ENCODE results near the gene PAX8. TPM values are rescaled to one million over a fixed set of nuclear protein-coding genes. Genes with fewer than 3 reads are reported as not detected.

PAX8 gene
- total and polyA plus RNA-seq, 12 donors = 1.7 to 72.3 (median 11.6) TPM

DNA sequence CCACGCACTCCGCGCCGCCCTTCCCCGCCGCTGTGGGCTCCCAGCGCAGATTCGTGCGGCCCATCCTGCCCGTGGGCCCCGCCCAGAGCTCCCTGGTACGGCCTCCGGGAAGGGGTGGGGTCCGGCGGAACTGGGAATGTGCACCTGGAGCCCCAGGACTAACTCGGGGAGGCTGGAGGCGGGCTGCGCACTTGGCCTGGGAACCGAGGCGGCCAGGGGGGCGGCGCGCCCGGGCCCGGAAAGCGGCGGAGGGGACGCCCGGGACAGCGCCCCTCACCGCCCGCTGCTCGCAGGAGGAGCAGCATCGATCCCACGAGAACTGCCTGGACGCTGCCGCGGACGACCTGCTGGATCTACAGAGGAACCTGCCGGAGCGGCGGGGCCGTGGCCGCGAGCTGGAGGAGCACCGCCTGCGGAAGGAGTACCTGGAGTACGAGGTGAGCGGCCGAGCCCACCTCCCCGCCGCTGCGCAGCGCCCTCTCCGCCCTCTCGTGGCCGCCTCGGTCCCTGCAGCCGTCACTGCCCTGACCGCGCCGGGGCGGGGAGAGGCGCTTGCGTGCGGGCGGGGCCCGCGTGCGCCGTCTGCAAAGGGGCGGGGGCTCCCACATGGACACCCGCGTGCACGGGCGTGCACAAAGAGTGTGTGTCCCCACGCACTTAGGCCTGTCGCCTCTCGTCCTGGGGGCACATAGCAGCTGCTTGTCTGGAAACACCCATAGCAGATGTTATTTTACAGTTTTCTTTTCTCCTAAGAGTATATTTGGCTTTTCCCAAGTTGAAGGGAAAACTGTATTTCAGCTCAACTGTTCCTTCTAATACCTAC is 79.7 kb downstream of the PAX8 start:
- H3K9me3 ChIP-seq (replicated peaks in 1 of 3) = no peaks in the 10 kb centered on the region
- WGBS, 4 donors = 0 to 2% (median 1%) methylated on average over 14 to 79 of the region's 79 CpGs
- peaks cover 8 to 20% of the 10 kb centered on the region in 2 donors for H3K4me1 ChIP-seq (replicated peaks in 1 of 2)
- intact Hi-C loops (cut with DNase I) = loop anchor here (2.0 to 5.0 kb wide), 4 partner anchors 57 to 118 kb away; no protein-coding TSS in a partner anchor
- peak in 1 of 2 donors; percentile 67 for TF ChIP-seq POLR2A (IDR thresholded peaks at IDR 0.05)
- TF ChIP-seq, protein P1, sequence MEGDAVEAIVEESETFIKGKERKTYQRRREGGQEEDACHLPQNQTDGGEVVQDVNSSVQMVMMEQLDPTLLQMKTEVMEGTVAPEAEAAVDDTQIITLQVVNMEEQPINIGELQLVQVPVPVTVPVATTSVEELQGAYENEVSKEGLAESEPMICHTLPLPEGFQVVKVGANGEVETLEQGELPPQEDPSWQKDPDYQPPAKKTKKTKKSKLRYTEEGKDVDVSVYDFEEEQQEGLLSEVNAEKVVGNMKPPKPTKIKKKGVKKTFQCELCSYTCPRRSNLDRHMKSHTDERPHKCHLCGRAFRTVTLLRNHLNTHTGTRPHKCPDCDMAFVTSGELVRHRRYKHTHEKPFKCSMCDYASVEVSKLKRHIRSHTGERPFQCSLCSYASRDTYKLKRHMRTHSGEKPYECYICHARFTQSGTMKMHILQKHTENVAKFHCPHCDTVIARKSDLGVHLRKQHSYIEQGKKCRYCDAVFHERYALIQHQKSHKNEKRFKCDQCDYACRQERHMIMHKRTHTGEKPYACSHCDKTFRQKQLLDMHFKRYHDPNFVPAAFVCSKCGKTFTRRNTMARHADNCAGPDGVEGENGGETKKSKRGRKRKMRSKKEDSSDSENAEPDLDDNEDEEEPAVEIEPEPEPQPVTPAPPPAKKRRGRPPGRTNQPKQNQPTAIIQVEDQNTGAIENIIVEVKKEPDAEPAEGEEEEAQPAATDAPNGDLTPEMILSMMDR (IDR thresholded peaks at IDR 0.05) = peak; percentile 70 to 99 (median 85)
- peaks cover 0 to 38% of the 10 kb centered on the region in 2 donors for H3K36me3 ChIP-seq (replicated peaks in 1 of 2)
- H3K27ac ChIP-seq = peak overlapping the region; percentile 65 to 92 (median 83)
- peak overlapping the region; percentile 7 to 68 (median 40) for H3K4me3 ChIP-seq
- DNase-seq = peak; percentile 84 to 89 (median 86)
- H3K27me3 ChIP-seq = no peaks in the 10 kb centered on the region

DNA sequence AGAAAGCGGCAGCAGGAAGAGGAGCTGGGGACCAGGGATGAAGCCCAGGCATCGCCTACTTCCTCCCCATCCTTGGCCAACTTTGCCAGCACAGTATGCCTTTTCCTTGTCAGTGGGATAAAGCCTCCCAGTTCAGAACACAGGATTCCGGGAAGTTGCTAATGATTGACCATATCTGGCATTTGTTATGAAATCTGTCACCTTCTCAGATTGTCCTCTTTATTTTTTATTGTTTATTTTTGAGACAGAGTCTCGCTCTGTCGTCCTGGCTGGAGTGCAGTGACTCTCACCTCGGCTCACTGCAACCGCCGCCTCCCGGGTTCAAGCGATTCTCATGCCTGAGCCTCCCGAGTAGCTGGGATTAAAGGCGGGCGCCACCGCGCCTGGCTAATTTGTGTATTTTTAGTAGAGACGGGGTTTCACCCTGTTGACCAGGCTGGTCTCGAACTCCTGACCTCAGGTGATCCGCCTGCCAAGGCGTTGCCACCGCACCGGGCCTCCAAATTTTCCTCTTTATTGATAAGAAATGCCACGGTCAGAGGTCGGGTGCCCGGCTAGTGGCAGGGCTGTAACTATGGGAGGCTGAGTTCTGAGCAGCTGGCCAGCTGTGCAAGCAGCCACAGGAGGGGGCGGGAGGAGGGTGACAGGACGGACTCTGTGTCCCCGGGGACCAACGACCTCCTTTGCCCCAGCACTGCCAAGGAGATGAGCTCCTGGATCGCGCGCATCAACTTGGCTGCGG is 80.5 kb downstream of the PAX8 start:
- Histone ChIP-seq H3K36me3 (replicated peaks in 1 of 2) (peaks cover 0 to 46% of the 10 kb centered on the region in 2 donors), H3K4me1 (replicated peaks in 1 of 2) (peaks cover 8 to 20% of the 10 kb centered on the region in 2 donors), H3K27ac (peak overlapping the region; percentile 65 to 92 (median 83)), H3K9me3 (replicated peaks in 1 of 3) (no peaks in the 10 kb centered on the region), H3K27me3 (no peaks in the 10 kb centered on the region), H3K4me3 (peak overlapping the region in 3 of 4 donors; percentile 29 to 68 (median 50))
- intact Hi-C loops (cut with DNase I) = loop anchor here (2.0 to 5.0 kb wide), 4 partner anchors 56 to 117 kb away; no protein-coding TSS in a partner anchor
- WGBS, 4 donors = 54 to 87% (median 68%) methylated on average over 17 to 32 of the region's 32 CpGs
- DNase-seq = peak in 2 of 7 donors; percentile 81 to 84
- TF ChIP-seq POLR2A (IDR thresholded peaks at IDR 0.05) = no peak
- TF ChIP-seq, protein P1 (IDR thresholded peaks at IDR 0.05) = no peak

DNA sequence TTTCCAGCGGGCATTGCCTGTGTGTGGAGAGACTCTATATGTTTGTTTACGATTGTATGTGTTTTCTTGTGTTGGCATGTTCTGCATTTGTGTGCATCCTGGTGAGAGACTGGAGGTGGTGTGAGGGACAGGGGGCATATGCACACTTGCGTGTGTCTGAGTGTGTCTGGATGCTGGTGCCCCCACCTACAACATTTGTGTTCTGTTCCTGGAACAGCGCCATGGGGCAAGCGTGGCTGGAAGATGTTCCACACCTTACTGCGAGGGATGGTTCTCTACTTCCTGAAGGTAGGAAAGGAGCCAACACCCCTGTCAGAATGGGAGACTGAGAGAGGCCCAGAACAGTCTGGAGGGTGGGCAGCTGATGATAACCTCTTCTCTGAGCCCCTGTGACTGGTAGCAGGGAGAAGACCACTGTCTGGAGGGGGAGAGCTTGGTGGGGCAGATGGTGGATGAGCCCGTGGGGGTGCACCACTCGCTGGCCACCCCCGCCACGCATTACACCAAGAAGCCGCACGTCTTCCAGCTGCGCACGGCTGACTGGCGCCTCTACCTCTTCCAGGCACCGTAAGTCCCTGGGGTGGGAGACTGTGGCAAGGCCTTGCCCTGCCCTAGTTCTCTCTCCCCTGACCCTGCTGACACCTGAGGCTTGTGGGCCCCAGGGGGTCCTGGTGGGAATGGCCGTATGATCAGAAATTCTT is 81.2 kb downstream of the PAX8 start:
- intact Hi-C loops (cut with DNase I) = loop anchor here (2.0 to 5.0 kb wide), 4 partner anchors 55 to 117 kb away; no protein-coding TSS in a partner anchor
- no peak for DNase-seq
- WGBS, 4 donors = 86 to 98% (median 92%) methylated on average over 12 to 17 of the region's 17 CpGs

More for the DNA sequence above, 81.2 kb downstream of the PAX8 start:
- H3K27ac ChIP-seq = peak overlapping the region in 1 of 5 donors; percentile 0
- no peaks in the 10 kb centered on the region for H3K27me3 ChIP-seq
- peaks cover 0 to 52% of the 10 kb centered on the region in 2 donors for H3K36me3 ChIP-seq (replicated peaks in 1 of 2)
- H3K9me3 ChIP-seq (replicated peaks in 1 of 3) = no peaks in the 10 kb centered on the region
- TF ChIP-seq POLR2A (IDR thresholded peaks at IDR 0.05) = no peak
- TF ChIP-seq, protein P1 (IDR thresholded peaks at IDR 0.05) = no peak
- peaks cover 8 to 20% of the 10 kb centered on the region in 2 donors for H3K4me1 ChIP-seq (replicated peaks in 1 of 2)
- no peak overlapping the region for H3K4me3 ChIP-seq

Data from adrenal gland (tissue), 12 donors.